Measurements from ENCODE around the gene LCN12. TPM values are rescaled to one million over a fixed set of nuclear protein-coding genes. Genes with fewer than 3 reads are reported as not detected.

LCN12 gene
- total RNA-seq, 2 experiments from 2014 or later = 1.0 to 1.7 TPM

GRCh38 chr9:136942112-136942880, 9.8 kb upstream of the LCN12 start:
- Mint-ChIP-seq H3K27me3 (ENCODE audit: low read depth) (no peaks in the 10 kb centered on the region), H3K4me1 (ENCODE audit: low read depth) (peaks cover 15% of the 10 kb centered on the region), H3K9me3 (ENCODE audit: insufficient read depth) (no peaks in the 10 kb centered on the region), H3K27ac (no peak overlapping the region), H3K4me3 (peak overlapping the region; percentile 79), H3K36me3 (ENCODE audit: low read depth) (peaks cover 30% of the 10 kb centered on the region)
- no peak for DNase-seq
- no peak for ATAC-seq
- CTCF ChIA-PET = no interaction called here
- POLR2A ChIA-PET = no interaction called here

- Mint-ChIP-seq H3K4me1 (ENCODE audit: low read depth) (peaks cover 15% of the 10 kb centered on the region), H3K27me3 (ENCODE audit: low read depth) (no peaks in the 10 kb centered on the region), H3K27ac (no peak overlapping the region), H3K9me3 (ENCODE audit: insufficient read depth) (no peaks in the 10 kb centered on the region), H3K4me3 (peak overlapping the region; percentile 79), H3K36me3 (ENCODE audit: low read depth) (peaks cover 26% of the 10 kb centered on the region)
- DNase-seq (no peak), ATAC-seq (no peak)
- ChIA-PET CTCF (no interaction called here), POLR2A (no interaction called here)
Measured at GRCh38 chr9:136942881-136943230, 9.2 kb upstream of the LCN12 start.

- POLR2A ChIA-PET = interaction anchor here (0.6 to 1.0 kb wide), 3 partner anchors 26 to 244 kb away, joined by 3 read pairs; partner anchors contain the start of gene ABCA2
- peak overlapping the region; percentile 80 for H3K27ac Mint-ChIP-seq
- no peaks in the 10 kb centered on the region for H3K9me3 Mint-ChIP-seq (ENCODE audit: insufficient read depth)
- H3K4me3 Mint-ChIP-seq = peak overlapping the region; percentile 79
- peak; percentile 38 for ATAC-seq
- peaks cover 19% of the 10 kb centered on the region for H3K4me1 Mint-ChIP-seq (ENCODE audit: low read depth)
- H3K36me3 Mint-ChIP-seq (ENCODE audit: low read depth) = peaks cover 24% of the 10 kb centered on the region
- H3K27me3 Mint-ChIP-seq (ENCODE audit: low read depth) = no peaks in the 10 kb centered on the region
- CTCF ChIA-PET = interaction anchor here (0.8 to 1.5 kb wide), 6 partner anchors 57 to 155 kb away, joined by 3 to 5 read pairs (median 4); partner anchors contain the start of genes AJM1 and NPDC1
- peak; percentile 65 for DNase-seq
Measured at GRCh38 chr9:136943291-136944211, 8.5 kb upstream of the LCN12 start.

- no peak for DNase-seq
Measured at GRCh38 chr9:136944212-136944518, 7.9 kb upstream of the LCN12 start.

GRCh38 chr9:136944519-136945332, 7.3 kb upstream of the LCN12 start, which contains the start of the genes C8G and FBXW5:
C8G (plus strand) TSS chr9:136945243; CDS start chr9:136945321, 78 bp downstream.
FBXW5 (minus strand) TSS chr9:136944738; CDS start chr9:136944083, 655 bp downstream.
- Mint-ChIP-seq H3K4me3 (peak within 1 kb of the TSS; percentile 79), H3K27me3 (ENCODE audit: low read depth) (no peaks in the 10 kb centered on the region), H3K4me1 (ENCODE audit: low read depth) (peaks cover 21% of the 10 kb centered on the region), H3K27ac (peak within 1 kb of the TSS; percentile 91), H3K36me3 (ENCODE audit: low read depth) (peaks cover 21% of the 10 kb centered on the region), H3K9me3 (ENCODE audit: insufficient read depth) (no peaks in the 10 kb centered on the region)
- ChIA-PET POLR2A (interaction anchor here (0.6 to 1.0 kb wide), 3 partner anchors 25 to 243 kb away, joined by 3 read pairs; partner anchors contain the start of gene ABCA2), CTCF (interaction anchor here (0.8 to 5.5 kb wide), 7 partner anchors 56 to 156 kb away, joined by 3 to 146 read pairs (median 4); partner anchors contain the start of genes AJM1 and NPDC1)
- peak; percentile 95 for DNase-seq
- peak; percentile 77 for ATAC-seq

More at GRCh38 chr9:136944212-136944518, 7.9 kb upstream of the LCN12 start:
- peaks cover 21% of the 10 kb centered on the region for H3K36me3 Mint-ChIP-seq (ENCODE audit: low read depth)
- H3K4me1 Mint-ChIP-seq (ENCODE audit: low read depth) = peaks cover 21% of the 10 kb centered on the region
- peak overlapping the region; percentile 80 for H3K27ac Mint-ChIP-seq
- no peaks in the 10 kb centered on the region for H3K9me3 Mint-ChIP-seq (ENCODE audit: insufficient read depth)
- ChIA-PET CTCF (interaction anchor here (0.8 to 1.5 kb wide), 6 partner anchors 56 to 156 kb away, joined by 3 to 5 read pairs (median 4); partner anchors contain the start of genes AJM1 and NPDC1), POLR2A (interaction anchor here (0.6 to 1.0 kb wide), 3 partner anchors 25 to 244 kb away, joined by 3 read pairs; partner anchors contain the start of gene ABCA2)
- peak overlapping the region; percentile 79 for H3K4me3 Mint-ChIP-seq
- ATAC-seq = peak; percentile 57
- no peaks in the 10 kb centered on the region for H3K27me3 Mint-ChIP-seq (ENCODE audit: low read depth)

- no peak for DNase-seq
- ATAC-seq = no peak
- no peaks in the 10 kb centered on the region for H3K9me3 Mint-ChIP-seq (ENCODE audit: insufficient read depth)
- H3K36me3 Mint-ChIP-seq (ENCODE audit: low read depth) = peaks cover 18% of the 10 kb centered on the region
- H3K4me1 Mint-ChIP-seq (ENCODE audit: low read depth) = peaks cover 21% of the 10 kb centered on the region
- no peaks in the 10 kb centered on the region for H3K27me3 Mint-ChIP-seq (ENCODE audit: low read depth)
- ChIA-PET POLR2A (no interaction called here), CTCF (interaction anchor here (1.5 to 5.5 kb wide), 2 partner anchors 90 to 103 kb away, joined by 5 to 146 read pairs; partner anchors contain the start of gene AJM1)
- peak overlapping the region; percentile 91 for H3K27ac Mint-ChIP-seq
- peak overlapping the region; percentile 65 for H3K4me3 Mint-ChIP-seq
Measured at GRCh38 chr9:136945333-136946227, 6.5 kb upstream of the LCN12 start.

- POLR2A ChIA-PET = no interaction called here
- no peaks in the 10 kb centered on the region for H3K9me3 Mint-ChIP-seq (ENCODE audit: insufficient read depth)
- H3K36me3 Mint-ChIP-seq (ENCODE audit: low read depth) = peaks cover 10% of the 10 kb centered on the region
Measured at GRCh38 chr9:136946228-136947027, 5.6 kb upstream of the LCN12 start.

GRCh38 chr9:136947028-136947891, 4.8 kb upstream of the LCN12 start:
- POLR2A ChIA-PET = interaction anchor here (2.6 kb wide), 1 partner anchor 88 kb away, joined by 11 read pairs; no protein-coding TSS in a partner anchor
- CTCF ChIA-PET = interaction anchor here (0.8 to 5.5 kb wide), 18 partner anchors 18 to 209 kb away, joined by 3 to 146 read pairs (median 6); partner anchors contain the start of genes ABCA2, AJM1, CLIC3 and FUT7
- H3K4me3 Mint-ChIP-seq = no peak overlapping the region

More at GRCh38 chr9:136946228-136947027, 5.6 kb upstream of the LCN12 start:
- CTCF ChIA-PET = interaction anchor here (2.6 to 5.5 kb wide), 2 partner anchors 89 to 139 kb away, joined by 9 to 146 read pairs; partner anchors contain the start of gene RABL6
- DNase-seq (no peak), ATAC-seq (no peak)
- H3K27ac Mint-ChIP-seq = no peak overlapping the region
- peaks cover 23% of the 10 kb centered on the region for H3K4me1 Mint-ChIP-seq (ENCODE audit: low read depth)
- H3K27me3 Mint-ChIP-seq (ENCODE audit: low read depth) = no peaks in the 10 kb centered on the region
- no peak overlapping the region for H3K4me3 Mint-ChIP-seq

More at GRCh38 chr9:136947028-136947891, 4.8 kb upstream of the LCN12 start:
- peak overlapping the region; percentile 34 for H3K27ac Mint-ChIP-seq
- peaks cover 21% of the 10 kb centered on the region for H3K4me1 Mint-ChIP-seq (ENCODE audit: low read depth)
- no peak for ATAC-seq
- no peaks in the 10 kb centered on the region for H3K9me3 Mint-ChIP-seq (ENCODE audit: insufficient read depth)
- no peak for DNase-seq
- H3K27me3 Mint-ChIP-seq (ENCODE audit: low read depth) = no peaks in the 10 kb centered on the region
- peaks cover 5% of the 10 kb centered on the region for H3K36me3 Mint-ChIP-seq (ENCODE audit: low read depth)

Data from activated CD8-positive, alpha-beta T cell treated with anti-CD3 and anti-CD28 coated beads, Interleukin-2, amount 10 ng/mL, durations not matched to agents 7 days and 5 days (primary cell).